Epithelial cell of esophagus (primary cell): ENCODE measurements around the gene NAA10.
A peak's percentile ranks its signal among the peaks of the same experiment; 100 is the strongest.

Experiments
- DNase-seq: peaks from one replicate; pipeline ENCODE4 v3.0.0; 2010; ENCODE audit warnings: low read depth
- H3K4me3 ChIP-seq: 2 replicates; pipeline ENCODE4 v1.5.1; 2011; ENCODE audit warnings: mild to moderate bottlenecking, low read length, control low read depth
- CTCF ChIP-seq: IDR thresholded peaks from 2 replicates; pipeline ENCODE4 v1.5.1; 2011; ENCODE audit warnings: low read depth, mild to moderate bottlenecking, low read length, control low read depth, inconsistent platforms; ENCODE audit not compliant: insufficient read depth; ENCODE audit errors: missing control alignments

Gene NAA10

GRCh38 chrX:153927672-153927921 lies 7.2 kb downstream of the NAA10 start:
- peak overlapping the region; percentile 55 for H3K4me3 ChIP-seq
- no peak for DNase-seq
- no peak for TF ChIP-seq CTCF

DNA sequence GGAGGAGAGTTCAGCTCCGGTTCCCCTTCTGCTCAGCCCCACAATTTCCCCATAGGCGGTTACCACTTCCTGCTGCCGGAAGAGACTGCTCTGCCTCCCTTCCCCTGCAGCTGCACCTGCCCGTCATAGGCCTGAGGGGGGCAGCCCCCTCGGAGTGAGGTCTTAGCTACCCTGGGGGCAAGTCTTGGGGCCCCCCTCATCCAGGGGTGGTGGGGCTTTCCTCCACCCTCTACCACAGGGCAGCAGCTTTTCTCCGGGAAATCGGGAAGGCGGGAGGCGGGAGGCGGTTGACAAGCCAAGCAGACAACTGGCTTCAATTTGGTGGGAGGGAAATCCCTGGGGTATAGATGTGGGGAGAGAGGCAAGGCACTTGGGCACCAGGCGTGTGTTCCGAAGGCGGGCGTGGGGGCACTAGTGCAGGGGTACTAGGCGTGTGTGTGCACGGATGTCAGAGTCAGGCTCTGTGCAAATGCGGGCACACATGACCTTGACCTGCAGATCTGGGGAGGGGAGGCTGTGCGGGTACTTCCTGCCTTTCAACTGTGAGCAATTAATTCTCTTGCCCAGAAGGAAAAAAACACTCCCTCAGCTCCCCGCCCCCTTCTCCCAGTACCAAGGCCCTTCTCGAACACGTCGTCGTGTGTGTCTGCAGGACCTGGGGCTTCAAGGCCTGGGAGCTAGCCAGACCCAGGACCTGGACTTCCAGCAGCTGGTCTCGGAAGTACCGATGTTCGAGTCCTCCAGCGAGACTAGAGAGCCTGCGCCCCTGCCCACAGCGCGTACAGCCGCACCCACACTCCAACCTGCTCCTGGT lies 7.8 kb downstream of the NAA10 start:
- DNase-seq, result peak; percentile 11
- peak overlapping the region; percentile 55 for H3K4me3 ChIP-seq
- no peak for TF ChIP-seq CTCF

GRCh38 chrX:153926552-153926857 lies 8.3 kb downstream of the NAA10 start:
- TF ChIP-seq CTCF, result no peak
- no peak overlapping the region for H3K4me3 ChIP-seq

GRCh38 chrX:153925739-153926551 lies 8.9 kb downstream of the NAA10 start, which contains the start of gene ARHGAP4:
Gene ARHGAP4 (minus strand): TSS chrX:153926264. CDS start chrX:153926202, 62 bp downstream.
- peak within 1 kb of the TSS; percentile 55 for H3K4me3 ChIP-seq
- no peak for DNase-seq
- TF ChIP-seq CTCF, result no peak

More at GRCh38 chrX:153926552-153926857, 8.3 kb downstream of the NAA10 start:
- no peak for DNase-seq

GRCh38 chrX:153925387-153925738 lies 9.5 kb downstream of the NAA10 start:
- H3K4me3 ChIP-seq, result no peak overlapping the region
- no peak for DNase-seq
- no peak for TF ChIP-seq CTCF

DNA sequence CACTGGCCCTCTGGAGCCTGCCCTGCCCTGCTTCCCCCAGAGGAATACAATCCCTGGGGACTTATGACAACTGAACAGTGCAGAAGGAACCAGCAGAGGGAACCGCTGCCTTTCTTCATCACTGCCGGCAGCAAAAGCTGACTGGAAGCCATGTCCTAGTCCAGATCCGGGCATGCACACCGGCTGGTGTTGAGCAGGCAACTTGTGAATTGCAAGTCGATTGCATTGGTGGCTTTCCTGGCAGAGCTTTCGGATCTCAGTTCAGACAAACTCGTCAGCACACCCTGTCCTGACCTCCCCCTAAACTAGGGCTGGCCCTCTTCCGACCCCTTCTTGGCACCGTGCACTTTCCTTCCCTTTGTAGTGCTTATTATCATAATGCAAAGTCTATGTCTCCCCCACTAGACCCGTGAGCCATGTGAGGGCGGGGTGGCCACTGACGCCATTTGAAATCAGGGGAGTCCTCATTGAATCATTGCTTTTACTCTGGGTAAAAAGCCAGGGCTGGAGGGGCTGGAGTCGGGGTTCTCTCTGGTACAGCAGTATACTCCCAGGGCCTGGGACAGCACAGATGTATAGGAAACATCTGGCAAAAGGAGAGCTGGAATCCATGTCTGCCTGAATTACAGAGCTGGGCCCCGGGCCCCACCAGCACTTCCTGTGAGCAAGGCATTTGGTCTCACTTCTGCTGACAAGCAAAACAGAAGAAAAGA lies 10.5 kb downstream of the NAA10 start:
- peak; percentile 28 for TF ChIP-seq CTCF
- no peak overlapping the region for H3K4me3 ChIP-seq
- DNase-seq, result peak; percentile 38
